KG1 (cell line): Measurements from ENCODE around the gene PARD6G.
"Not testable (repeated sequence)": the region's sequence is repeated elsewhere in the genome, so short reads cannot be mapped to it uniquely, and the experiment has no call there.

Experiments
- DNase-seq: peaks from one replicate; lab custom pipeline; 2025; lab: John Stamatoyannopoulos, UW

The PARD6G gene

GRCh38 chr18:80247393-80247841 is at the start of gene PARD6G:
PARD6G (minus strand) TSS chr18:80247514; CDS start chr18:80247348, 166 bp downstream.
- no peak for DNase-seq

- DNase-seq = not testable (repeated sequence)
Observed at GRCh38 chr18:80262241-80263033, 15.1 kb upstream of the PARD6G start.

DNA sequence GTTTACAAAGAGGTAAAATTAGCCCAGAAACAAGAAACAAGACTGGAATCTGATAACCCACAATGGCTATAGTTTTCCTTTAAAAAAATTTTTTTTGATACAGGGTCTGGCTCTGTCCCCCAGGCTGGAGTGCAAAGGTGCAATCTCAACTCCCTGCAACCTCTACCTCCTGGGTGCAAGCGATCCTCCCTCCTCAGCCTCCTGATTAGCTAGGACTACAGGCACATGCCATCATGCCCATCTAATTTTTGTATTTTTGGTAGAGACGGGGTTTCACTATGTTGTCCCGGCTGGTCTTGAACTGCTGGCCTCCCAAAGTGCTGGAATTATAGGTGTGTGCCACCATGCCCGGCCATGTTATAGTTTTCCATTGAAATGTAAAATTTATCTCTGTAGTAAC is 12.3 kb upstream of the PARD6G start:
- no peak for DNase-seq

GRCh38 chr18:80258640-80259039 is 11.3 kb upstream of the PARD6G start:
- DNase-seq = no peak

- not testable (repeated sequence) for DNase-seq
Observed at GRCh38 chr18:80257579-80258543, 10.5 kb upstream of the PARD6G start.

DNA sequence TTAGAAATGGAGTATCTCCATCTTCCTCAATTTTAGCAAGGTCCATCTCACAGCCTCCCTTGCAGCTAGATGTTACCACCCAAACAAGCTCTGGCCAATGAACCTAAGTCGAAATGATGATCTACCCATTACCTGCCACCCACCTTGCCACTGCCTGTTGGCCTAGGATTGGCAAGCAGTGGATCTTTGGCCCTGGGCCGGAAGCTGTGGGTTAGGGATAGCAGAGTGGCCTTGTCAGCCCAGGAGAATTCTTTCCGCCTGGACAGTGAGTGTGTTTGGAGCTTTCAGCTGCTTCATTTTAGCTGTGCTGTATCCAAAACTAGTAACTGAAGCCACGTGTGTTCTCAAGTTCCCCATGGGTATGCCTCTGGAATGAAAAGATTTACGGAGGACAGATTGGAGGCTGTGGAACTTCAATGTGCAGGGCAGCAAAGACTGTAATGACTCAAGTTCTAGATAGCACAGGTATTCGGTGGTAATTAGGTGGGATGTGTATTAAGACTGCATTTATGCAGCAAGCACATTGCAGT is 7.7 kb upstream of the PARD6G start:
- no peak for DNase-seq

DNA sequence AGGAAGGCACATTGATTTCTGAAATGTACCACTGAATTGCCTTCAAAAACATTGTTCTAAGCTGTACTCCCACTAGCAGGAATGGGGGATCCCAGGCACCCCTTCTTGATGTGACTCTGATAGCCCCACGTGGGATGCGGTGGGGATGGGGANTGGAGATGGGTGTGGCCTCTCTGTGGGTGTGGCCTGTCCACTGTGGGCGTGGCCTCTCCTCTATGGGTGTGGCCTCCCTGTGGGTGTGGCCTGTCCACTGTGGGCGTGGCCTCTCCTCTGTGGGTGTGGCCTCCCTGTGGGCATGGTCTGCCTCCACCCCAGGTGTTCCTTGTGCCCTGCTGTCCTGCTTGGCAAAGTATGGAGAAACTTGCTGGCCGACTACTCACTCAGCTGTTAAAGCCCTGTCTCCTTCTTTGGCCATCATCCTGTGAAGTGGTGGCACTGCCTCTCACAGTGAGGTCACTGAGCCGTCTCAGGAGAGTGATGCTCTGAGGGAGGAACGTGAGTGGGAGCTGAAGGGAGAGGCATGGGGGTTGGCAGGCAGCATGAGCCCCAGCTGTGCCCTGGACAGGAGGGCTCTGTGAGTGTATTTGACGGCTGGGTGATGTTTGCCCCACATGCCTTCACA is 6.7 kb upstream of the PARD6G start:
- no peak for DNase-seq

DNA sequence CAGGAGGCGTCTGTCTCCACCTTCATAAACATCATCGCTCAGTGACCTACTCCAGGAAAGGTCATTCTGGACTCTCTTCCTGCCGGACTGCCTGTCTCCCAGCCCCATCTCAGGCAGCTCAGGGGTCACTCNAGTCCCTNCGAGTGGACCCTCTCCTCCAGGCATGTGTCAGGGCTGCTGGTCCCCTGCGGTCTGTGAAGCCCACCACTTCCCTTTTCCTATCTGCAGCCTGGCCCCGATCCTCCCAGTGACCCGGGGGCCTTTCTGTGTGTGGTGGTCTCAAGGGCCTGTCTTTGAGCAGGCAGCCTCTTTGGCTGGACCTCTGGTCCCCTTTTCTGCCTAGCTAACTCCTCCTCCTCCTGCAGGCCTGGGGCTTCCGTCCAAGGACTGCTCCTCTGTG is 5.9 kb upstream of the PARD6G start:
- no peak for DNase-seq

- DNase-seq = no peak
Observed at GRCh38 chr18:80252136-80252535, 4.8 kb upstream of the PARD6G start.

- no peak for DNase-seq
Observed at GRCh38 chr18:80251700-80252099, 4.4 kb upstream of the PARD6G start.

GRCh38 chr18:80250740-80251364 is 3.5 kb upstream of the PARD6G start:
- DNase-seq = no peak

GRCh38 chr18:80249217-80250093 is 2.1 kb upstream of the PARD6G start:
- no peak for DNase-seq

- DNase-seq = no peak
Observed at GRCh38 chr18:80246445-80247392, 595 bp downstream of the PARD6G start.

DNA sequence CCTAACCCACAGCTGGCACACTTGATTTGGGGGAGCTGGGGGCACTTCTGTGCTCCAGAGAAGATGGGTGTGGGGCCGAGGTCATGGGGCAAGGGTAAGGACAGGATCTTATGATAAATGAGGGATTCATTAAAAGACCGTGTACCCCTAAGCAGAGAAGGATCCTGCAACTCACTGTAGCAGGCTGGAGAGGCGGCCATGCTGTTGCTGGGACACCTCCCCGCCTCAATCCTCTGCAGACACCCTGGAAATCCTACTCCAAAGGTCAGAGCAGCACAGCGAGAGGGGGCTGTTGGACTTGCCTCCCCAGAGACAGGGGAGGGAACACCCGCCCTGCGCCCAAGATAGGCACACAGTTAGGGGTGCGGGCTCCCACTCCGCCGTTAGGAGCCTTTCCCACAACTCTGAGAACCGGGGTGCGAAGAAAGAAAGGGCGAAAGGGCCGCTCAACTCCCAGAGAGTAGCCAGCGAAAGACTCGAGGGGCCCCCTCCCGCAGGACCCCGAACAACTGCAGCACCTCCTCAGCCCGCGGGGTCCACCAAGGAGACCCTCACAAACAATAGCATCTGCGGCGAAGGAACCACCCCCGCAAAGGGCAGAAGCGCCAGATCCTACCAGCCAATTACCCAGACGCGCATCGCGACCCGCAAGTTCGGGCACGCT is 1.4 kb downstream of the PARD6G start:
- no peak for DNase-seq

DNA sequence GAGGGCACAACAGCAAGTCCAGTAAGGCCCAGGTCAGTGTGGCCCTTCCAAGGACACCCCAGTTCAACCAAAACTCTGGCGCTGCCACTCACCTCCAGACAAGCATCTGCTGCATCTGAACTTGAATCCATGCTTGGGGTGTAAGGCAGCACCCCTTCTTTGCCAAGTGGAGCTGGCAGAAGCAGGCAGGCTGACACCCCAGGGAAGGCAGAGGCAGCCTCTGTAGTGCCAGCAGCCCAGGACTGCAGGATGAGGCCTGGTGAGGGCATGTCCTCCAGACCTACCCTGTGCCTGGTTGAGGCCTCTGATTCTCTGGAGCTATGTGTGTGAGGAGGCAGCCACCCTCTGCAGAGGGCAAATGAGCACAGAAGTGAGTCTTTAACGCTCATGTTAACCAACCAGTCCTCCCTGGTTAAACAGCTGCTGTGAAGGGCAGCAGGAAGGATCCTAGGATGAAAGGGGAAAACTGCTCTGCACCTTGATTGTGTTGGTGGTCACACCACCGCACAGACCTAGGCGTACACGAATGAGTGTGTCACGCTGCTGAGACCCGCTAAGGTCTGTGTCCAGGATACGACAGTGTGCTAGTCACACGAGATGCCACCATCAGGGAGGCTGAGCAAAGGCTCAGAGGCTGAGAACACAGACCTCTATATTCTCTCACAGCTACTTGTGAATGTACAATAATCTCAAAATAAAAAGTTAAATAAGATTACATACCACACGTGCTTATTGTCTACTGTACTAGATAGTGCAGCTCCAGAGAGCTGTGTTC is 2.2 kb downstream of the PARD6G start:
- DNase-seq = no peak

- DNase-seq = no peak
Observed at GRCh38 chr18:80244167-80244566, 3.1 kb downstream of the PARD6G start.

- DNase-seq = no peak
Observed at GRCh38 chr18:80243204-80243603, 4.1 kb downstream of the PARD6G start.
